HEK293 (cell line): Measurements from ENCODE around the gene SZRD1.

Experiments
- CTCF ChIP-seq: fragments of 450-650 bp; formaldehyde crosslinking; IDR thresholded peaks from 2 replicates; pipeline ENCODE4 v1.5.1; 2016; ENCODE audit warnings: missing biosample characterization, missing genetic modification characterization
- PRDM10 ChIP-seq: fragments of 450-650 bp; formaldehyde crosslinking; IDR thresholded peaks from 2 replicates; pipeline ENCODE4 v1.5.1; 2016; ENCODE audit warnings: missing biosample characterization, missing genetic modification characterization
- SETDB1 ChIP-seq: IDR thresholded peaks from one replicate; pipeline ENCODE4 v1.6.1; 2017; ENCODE audit warnings: mild to moderate bottlenecking, low read length, moderate library complexity, mixed read lengths; ENCODE audit not compliant: insufficient read length
- SP2 ChIP-seq: fragments of 450-650 bp; formaldehyde crosslinking; IDR thresholded peaks from 2 replicates; pipeline ENCODE4 v1.5.1; 2016; ENCODE audit warnings: missing biosample characterization, missing genetic modification characterization
- ZBTB17 ChIP-seq: fragments of 450-650 bp; formaldehyde crosslinking; IDR thresholded peaks from 2 replicates; pipeline ENCODE4 v1.5.1; 2016; ENCODE audit warnings: missing biosample characterization, missing genetic modification characterization
- ZBTB20 ChIP-seq: fragments of 450-650 bp; formaldehyde crosslinking; IDR thresholded peaks from 2 replicates; pipeline ENCODE4 v1.5.1; 2016; ENCODE audit warnings: missing biosample characterization, missing genetic modification characterization
- ZNF175 ChIP-seq: fragments of 450-650 bp; formaldehyde crosslinking; IDR thresholded peaks from 2 replicates; pipeline ENCODE4 v1.5.1; 2016; ENCODE audit warnings: missing biosample characterization, missing genetic modification characterization
- ZNF274 ChIP-seq, 2 experiments: fragments of 200-500 bp in 1 of 2; fragments of 450-650 bp in 1 of 2; sonication (Bioruptor generic) in 1 of 2; formaldehyde crosslinking in 1 of 2; IDR thresholded peaks; 2 replicates each; pipeline versions ENCODE4 v1.5.1 to v1.6.1; 2014 to 2016; ENCODE audit warnings: borderline replicate concordance in 1 of 2, inconsistent platforms in 1 of 2, low read length in 1 of 2, missing biosample characterization in 1 of 2, missing genetic modification characterization in 1 of 2
- ZNF280C ChIP-seq: fragments of 450-650 bp; formaldehyde crosslinking; IDR thresholded peaks from 2 replicates; pipeline ENCODE4 v1.5.1; 2016; ENCODE audit warnings: missing biosample characterization, missing genetic modification characterization
- ZNF530 ChIP-seq: fragments of 450-650 bp; formaldehyde crosslinking; IDR thresholded peaks from 2 replicates; pipeline ENCODE4 v1.5.1; 2016; ENCODE audit warnings: low read depth, missing biosample characterization, missing genetic modification characterization
- ZNF623 ChIP-seq: fragments of 450-650 bp; formaldehyde crosslinking; IDR thresholded peaks from 2 replicates; pipeline ENCODE4 v1.5.1; 2016; ENCODE audit warnings: missing biosample characterization, missing genetic modification characterization
- TF ChIP-seq, protein P1 (sequence below): fragments of 450-650 bp; formaldehyde crosslinking; IDR thresholded peaks from 2 replicates; pipeline ENCODE4 v1.5.1; 2016; ENCODE audit warnings: missing biosample characterization, missing genetic modification characterization, low read depth
- TF ChIP-seq, protein P2 (sequence below): fragments of 450-650 bp; formaldehyde crosslinking; IDR thresholded peaks from 2 replicates; pipeline ENCODE4 v1.5.1; 2016; ENCODE audit warnings: missing biosample characterization, missing genetic modification characterization

- TF ChIP-seq ZNF175, result no peak
- TF ChIP-seq ZBTB17 (tag by site-specific recombination), result no peak
- no peak for TF ChIP-seq SP2 (tag by site-specific recombination)
- TF ChIP-seq, protein P1, sequence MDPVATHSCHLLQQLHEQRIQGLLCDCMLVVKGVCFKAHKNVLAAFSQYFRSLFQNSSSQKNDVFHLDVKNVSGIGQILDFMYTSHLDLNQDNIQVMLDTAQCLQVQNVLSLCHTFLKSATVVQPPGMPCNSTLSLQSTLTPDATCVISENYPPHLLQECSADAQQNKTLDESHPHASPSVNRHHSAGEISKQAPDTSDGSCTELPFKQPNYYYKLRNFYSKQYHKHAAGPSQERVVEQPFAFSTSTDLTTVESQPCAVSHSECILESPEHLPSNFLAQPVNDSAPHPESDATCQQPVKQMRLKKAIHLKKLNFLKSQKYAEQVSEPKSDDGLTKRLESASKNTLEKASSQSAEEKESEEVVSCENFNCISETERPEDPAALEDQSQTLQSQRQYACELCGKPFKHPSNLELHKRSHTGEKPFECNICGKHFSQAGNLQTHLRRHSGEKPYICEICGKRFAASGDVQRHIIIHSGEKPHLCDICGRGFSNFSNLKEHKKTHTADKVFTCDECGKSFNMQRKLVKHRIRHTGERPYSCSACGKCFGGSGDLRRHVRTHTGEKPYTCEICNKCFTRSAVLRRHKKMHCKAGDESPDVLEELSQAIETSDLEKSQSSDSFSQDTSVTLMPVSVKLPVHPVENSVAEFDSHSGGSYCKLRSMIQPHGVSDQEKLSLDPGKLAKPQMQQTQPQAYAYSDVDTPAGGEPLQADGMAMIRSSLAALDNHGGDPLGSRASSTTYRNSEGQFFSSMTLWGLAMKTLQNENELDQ (tag by site-specific recombination), result no peak
- no peak for TF ChIP-seq CTCF (tag by site-specific recombination)
- TF ChIP-seq ZNF274 (IDR thresholded peaks at IDR 0.05; ENCODE audit: low read length), result no peak
- no peak for TF ChIP-seq ZNF274 (tag by site-specific recombination; IDR thresholded peaks at IDR 0.05; ENCODE audit: borderline replicate concordance)
- no peak for TF ChIP-seq ZNF623 (tag by site-specific recombination)
- TF ChIP-seq, protein P2, sequence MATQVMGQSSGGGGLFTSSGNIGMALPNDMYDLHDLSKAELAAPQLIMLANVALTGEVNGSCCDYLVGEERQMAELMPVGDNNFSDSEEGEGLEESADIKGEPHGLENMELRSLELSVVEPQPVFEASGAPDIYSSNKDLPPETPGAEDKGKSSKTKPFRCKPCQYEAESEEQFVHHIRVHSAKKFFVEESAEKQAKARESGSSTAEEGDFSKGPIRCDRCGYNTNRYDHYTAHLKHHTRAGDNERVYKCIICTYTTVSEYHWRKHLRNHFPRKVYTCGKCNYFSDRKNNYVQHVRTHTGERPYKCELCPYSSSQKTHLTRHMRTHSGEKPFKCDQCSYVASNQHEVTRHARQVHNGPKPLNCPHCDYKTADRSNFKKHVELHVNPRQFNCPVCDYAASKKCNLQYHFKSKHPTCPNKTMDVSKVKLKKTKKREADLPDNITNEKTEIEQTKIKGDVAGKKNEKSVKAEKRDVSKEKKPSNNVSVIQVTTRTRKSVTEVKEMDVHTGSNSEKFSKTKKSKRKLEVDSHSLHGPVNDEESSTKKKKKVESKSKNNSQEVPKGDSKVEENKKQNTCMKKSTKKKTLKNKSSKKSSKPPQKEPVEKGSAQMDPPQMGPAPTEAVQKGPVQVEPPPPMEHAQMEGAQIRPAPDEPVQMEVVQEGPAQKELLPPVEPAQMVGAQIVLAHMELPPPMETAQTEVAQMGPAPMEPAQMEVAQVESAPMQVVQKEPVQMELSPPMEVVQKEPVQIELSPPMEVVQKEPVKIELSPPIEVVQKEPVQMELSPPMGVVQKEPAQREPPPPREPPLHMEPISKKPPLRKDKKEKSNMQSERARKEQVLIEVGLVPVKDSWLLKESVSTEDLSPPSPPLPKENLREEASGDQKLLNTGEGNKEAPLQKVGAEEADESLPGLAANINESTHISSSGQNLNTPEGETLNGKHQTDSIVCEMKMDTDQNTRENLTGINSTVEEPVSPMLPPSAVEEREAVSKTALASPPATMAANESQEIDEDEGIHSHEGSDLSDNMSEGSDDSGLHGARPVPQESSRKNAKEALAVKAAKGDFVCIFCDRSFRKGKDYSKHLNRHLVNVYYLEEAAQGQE (tag by site-specific recombination), result no peak
- TF ChIP-seq ZNF530 (tag by site-specific recombination), result no peak
- TF ChIP-seq SETDB1, result no peak
- no peak for TF ChIP-seq ZNF280C (tag by site-specific recombination)
- TF ChIP-seq PRDM10 (tag by site-specific recombination), result no peak
- TF ChIP-seq ZBTB20, result no peak
Observed at GRCh38 chr1:16396591-16396990, 29.5 kb downstream of the SZRD1 start.
